GM04503 (cell line): ENCODE data around the gene EXTL2.
A peak's percentile ranks its signal among the peaks of the same experiment; 100 is the strongest.
"Not testable (repeated sequence)": the region's sequence is repeated elsewhere in the genome, so short reads cannot be mapped to it uniquely, and the experiment has no call there.

Source experiments
- DNase-seq: peaks from one replicate; pipeline ENCODE4 v3.0.0-alpha.2; 2012; ENCODE audit warnings: low read depth

The EXTL2 gene

GRCh38 chr1:100902365-100902764 lies 7.7 kb upstream of the EXTL2 start:
- no peak for DNase-seq

GRCh38 chr1:100896481-100896982 lies 1.9 kb upstream of the EXTL2 start:
- DNase-seq: no peak

- peak; percentile 49 for DNase-seq
These were observed 1.2 kb upstream of the EXTL2 start, which contains the start of gene SLC30A7 for GRCh38 chr1:100895540-100896480. SLC30A7 (plus strand) TSS chr1:100896090; CDS start chr1:100896263, 173 bp downstream.

GRCh38 chr1:100893718-100894117 lies 924 bp downstream of the EXTL2 start:
- no peak for DNase-seq

- DNase-seq: no peak
These were observed 2.1 kb downstream of the EXTL2 start for GRCh38 chr1:100892554-100892953.

GRCh38 chr1:100891380-100891779 lies 3.3 kb downstream of the EXTL2 start:
- no peak for DNase-seq

GRCh38 chr1:100889869-100890482 lies 4.7 kb downstream of the EXTL2 start:
- not testable (repeated sequence) for DNase-seq

- not testable (repeated sequence) for DNase-seq
These were observed 5.6 kb downstream of the EXTL2 start for GRCh38 chr1:100889007-100889406.

- DNase-seq: no peak
These were observed 10.7 kb downstream of the EXTL2 start for GRCh38 chr1:100883963-100884362.

GRCh38 chr1:100882698-100883097 lies 11.9 kb downstream of the EXTL2 start:
- DNase-seq: no peak

- DNase-seq: no peak
These were observed 13.0 kb downstream of the EXTL2 start for GRCh38 chr1:100881687-100882086.

- DNase-seq: no peak
These were observed 15.2 kb downstream of the EXTL2 start for GRCh38 chr1:100879422-100879821.

- DNase-seq: no peak
These were observed 18.4 kb downstream of the EXTL2 start for GRCh38 chr1:100876291-100876690.

GRCh38 chr1:100875228-100875627 lies 19.4 kb downstream of the EXTL2 start:
- no peak for DNase-seq

- no peak for DNase-seq
These were observed 20.2 kb downstream of the EXTL2 start for GRCh38 chr1:100874433-100874832.

GRCh38 chr1:100869996-100870395 lies 24.6 kb downstream of the EXTL2 start:
- no peak for DNase-seq

GRCh38 chr1:100868364-100868995 lies 26.2 kb downstream of the EXTL2 start:
- DNase-seq: no peak

- DNase-seq: no peak
These were observed 27.8 kb downstream of the EXTL2 start for GRCh38 chr1:100866901-100867206.

- DNase-seq: no peak
These were observed 28.4 kb downstream of the EXTL2 start for GRCh38 chr1:100866041-100866900.

GRCh38 chr1:100862591-100862990 lies 32.1 kb downstream of the EXTL2 start:
- no peak for DNase-seq

GRCh38 chr1:100861379-100861778 lies 33.3 kb downstream of the EXTL2 start:
- no peak for DNase-seq
